Naive thymus-derived CD4-positive, alpha-beta T cell (primary cell): Measurements from ENCODE around the gene SERPINB13. TPM values are rescaled to one million over a fixed set of nuclear protein-coding genes. Genes with fewer than 3 reads are reported as not detected.
A peak's percentile ranks its signal among the peaks of the same experiment; 100 is the strongest.

Experiments
- ATAC-seq: fragments of 150-1000 bp; cut with Tn5 transposase; 2 replicates; pipeline ENCODE4 v1.10.0; 2021; ENCODE audit warnings: mild to moderate bottlenecking, moderate library complexity
- CTCF ChIA-PET: fragments of 350-600 bp; sonication (Branson Sonifier 250); formaldehyde crosslinking; loops from one replicate; lab custom pipeline; 2021; ENCODE audit warnings: antibody characterized with exemption; lab: Charles Lee
- POLR2A ChIA-PET: fragments of 350-600 bp; sonication (Branson Sonifier 250); formaldehyde crosslinking; loops from one replicate; lab custom pipeline; 2021; ENCODE audit warnings: antibody characterized with exemption, inconsistent platforms; lab: Charles Lee
- DNase-seq, 9 donors: peaks; one replicate each; pipeline versions ENCODE4 v3.0.0 to v3.0.0-alpha.2; 2020 to 2022; ENCODE audit warnings: mixed read lengths in 1 of 9
- H3K27ac ChIP-seq: one replicate; pipeline ENCODE4 v1.7.0; 2013; ENCODE audit warnings: mild to moderate bottlenecking, low read depth, low read length, moderate library complexity
- H3K27me3 ChIP-seq, 2 donors: one replicate each; pipeline ENCODE4 v1.7.0; 2013; ENCODE audit warnings: low read length in 2 of 2, mild to moderate bottlenecking in 2 of 2, moderate library complexity in 2 of 2; ENCODE audit not compliant: control insufficient read depth in 2 of 2, insufficient read depth in 2 of 2
- H3K36me3 ChIP-seq, 3 experiments: 1 replicate in 2 of 3; 2 replicates in 1 of 3; pipeline ENCODE4 v1.7.0; 2013; ENCODE audit warnings: low read length in 3 of 3, mild to moderate bottlenecking in 3 of 3, moderate library complexity in 1 of 3; ENCODE audit not compliant: insufficient read depth in 3 of 3, control insufficient read depth in 2 of 3
- H3K4me1 ChIP-seq, 2 donors: one replicate each; pipeline ENCODE4 v1.7.0; 2013; ENCODE audit warnings: low read length in 2 of 2, mild to moderate bottlenecking in 2 of 2, moderate library complexity in 1 of 2; ENCODE audit not compliant: control insufficient read depth in 2 of 2, insufficient read depth in 2 of 2
- H3K4me3 ChIP-seq: 2 replicates; pipeline ENCODE4 v1.7.0; 2013; ENCODE audit warnings: mild to moderate bottlenecking, low read length
- H3K9me3 ChIP-seq, 3 experiments: 1 replicate in 2 of 3; 2 replicates in 1 of 3; pipeline ENCODE4 v1.7.0; 2013; ENCODE audit warnings: low read length in 3 of 3; ENCODE audit not compliant: control insufficient read depth in 2 of 3
- H3K27ac Mint-ChIP-seq, 9 donors: one replicate each; pipeline ENCODE4 v1.8.0; 2020 to 2022; ENCODE audit warnings: mixed read lengths in 9 of 9, mild to moderate bottlenecking in 8 of 9, moderate library complexity in 5 of 9, inconsistent platforms in 2 of 9
- H3K27me3 Mint-ChIP-seq, 5 donors: one replicate each; pipeline ENCODE4 v1.8.0; 2021 to 2022; ENCODE audit warnings: mixed read lengths in 5 of 5, mild to moderate bottlenecking in 1 of 5
- H3K36me3 Mint-ChIP-seq, 5 donors: one replicate each; pipeline ENCODE4 v1.8.0; 2020 to 2022; ENCODE audit warnings: mixed read lengths in 5 of 5, mild to moderate bottlenecking in 3 of 5, inconsistent platforms in 1 of 5
- H3K4me1 Mint-ChIP-seq, 7 donors: one replicate each; pipeline ENCODE4 v1.8.0; 2020 to 2022; ENCODE audit warnings: mixed read lengths in 7 of 7, mild to moderate bottlenecking in 3 of 7, inconsistent platforms in 1 of 7
- H3K4me3 Mint-ChIP-seq, 10 donors: one replicate each; pipeline ENCODE4 v1.8.0; 2020 to 2022; ENCODE audit warnings: mild to moderate bottlenecking in 10 of 10, mixed read lengths in 10 of 10, moderate library complexity in 6 of 10, inconsistent platforms in 2 of 10
- H3K9me3 Mint-ChIP-seq, 11 donors: one replicate each; pipeline ENCODE4 v1.8.0; 2020 to 2022; ENCODE audit warnings: mixed read lengths in 11 of 11, mild to moderate bottlenecking in 4 of 11, inconsistent platforms in 1 of 11, moderate library complexity in 1 of 11
- intact Hi-C, 2 donors: fragments of 100-400 bp; cut with micrococcal nuclease; formaldehyde crosslinking; loops; one replicate each; pipeline ENCODE4 v1.15.1; 2023
- polyA plus RNA-seq, 2 donors: library from polyadenylated mRNA; unstranded; fragments of 300-500 nt; fragmentation: Illumina TruSeq; gene quantifications; one replicate each; pipeline ENCODE4 v1.2.3, GENCODE V29; 2021
- total RNA-seq, 6 experiments: library from RNA in 5 of 6; stranded (reverse) in 5 of 6; gene quantifications; 1 replicate in 5 of 6; 2 replicates in 1 of 6; pipeline ENCODE4 v1.2.3 and lab custom pipeline; 2021 to 2026

The SERPINB13 gene
- total and polyA plus RNA-seq, 7 experiments from 2014 or later = not detected

DNA sequence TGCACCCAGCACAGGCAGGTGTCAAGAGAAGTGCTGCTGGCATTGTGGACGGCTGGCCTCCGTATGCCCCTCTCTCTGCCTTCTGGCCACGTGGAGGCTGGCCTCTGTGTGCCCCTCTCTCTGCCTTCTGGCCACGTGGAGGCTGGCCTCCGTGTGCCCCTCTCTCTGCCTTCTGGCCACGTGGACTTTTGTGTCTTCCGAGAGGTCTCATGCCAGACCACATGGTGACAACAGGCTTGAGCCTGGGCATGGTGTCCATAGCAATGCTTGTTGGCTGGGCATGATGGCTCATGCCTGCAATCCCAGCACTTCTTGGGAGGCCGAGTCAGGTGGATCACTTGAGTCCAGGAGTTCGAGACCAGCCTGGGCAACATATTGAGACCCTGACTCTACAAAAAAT is 19.3 kb upstream of the SERPINB13 start:
- no peak overlapping the region for H3K27ac Mint-ChIP-seq
- Histone ChIP-seq H3K36me3 (no peaks in the 10 kb centered on the region), H3K9me3 (no peaks in the 10 kb centered on the region), H3K4me1 (no peaks in the 10 kb centered on the region), H3K27me3 (no peaks in the 10 kb centered on the region), H3K4me3 (no peak overlapping the region), H3K27ac (no peak overlapping the region)
- H3K9me3 Mint-ChIP-seq = no peaks in the 10 kb centered on the region
- intact Hi-C loops = no loop called here
- ChIA-PET POLR2A (no interaction called here), CTCF (no interaction called here)
- H3K27me3 Mint-ChIP-seq = peaks cover 24 to 32% (median 27%) of the 10 kb centered on the region in 5 donors
- no peaks in the 10 kb centered on the region for H3K4me1 Mint-ChIP-seq
- no peak overlapping the region for H3K4me3 Mint-ChIP-seq
- H3K36me3 Mint-ChIP-seq = no peaks in the 10 kb centered on the region
- ATAC-seq (no peak), DNase-seq (no peak)

GRCh38 chr18:63570721-63571120 is 16.4 kb upstream of the SERPINB13 start:
- Histone ChIP-seq H3K4me3 (no peak overlapping the region), H3K27ac (no peak overlapping the region), H3K27me3 (no peaks in the 10 kb centered on the region), H3K4me1 (no peaks in the 10 kb centered on the region), H3K36me3 (no peaks in the 10 kb centered on the region), H3K9me3 (no peaks in the 10 kb centered on the region)
- H3K4me3 Mint-ChIP-seq = no peak overlapping the region
- no peaks in the 10 kb centered on the region for H3K9me3 Mint-ChIP-seq
- ChIA-PET CTCF (no interaction called here), POLR2A (no interaction called here)
- ATAC-seq (no peak), DNase-seq (no peak)
- H3K27ac Mint-ChIP-seq = no peak overlapping the region
- intact Hi-C loops = no loop called here
- H3K27me3 Mint-ChIP-seq = peaks cover 28 to 37% (median 30%) of the 10 kb centered on the region in 5 donors
- no peaks in the 10 kb centered on the region for H3K4me1 Mint-ChIP-seq
- H3K36me3 Mint-ChIP-seq = no peaks in the 10 kb centered on the region

GRCh38 chr18:63575681-63576080 is 11.5 kb upstream of the SERPINB13 start:
- intact Hi-C loops = no loop called here

DNA sequence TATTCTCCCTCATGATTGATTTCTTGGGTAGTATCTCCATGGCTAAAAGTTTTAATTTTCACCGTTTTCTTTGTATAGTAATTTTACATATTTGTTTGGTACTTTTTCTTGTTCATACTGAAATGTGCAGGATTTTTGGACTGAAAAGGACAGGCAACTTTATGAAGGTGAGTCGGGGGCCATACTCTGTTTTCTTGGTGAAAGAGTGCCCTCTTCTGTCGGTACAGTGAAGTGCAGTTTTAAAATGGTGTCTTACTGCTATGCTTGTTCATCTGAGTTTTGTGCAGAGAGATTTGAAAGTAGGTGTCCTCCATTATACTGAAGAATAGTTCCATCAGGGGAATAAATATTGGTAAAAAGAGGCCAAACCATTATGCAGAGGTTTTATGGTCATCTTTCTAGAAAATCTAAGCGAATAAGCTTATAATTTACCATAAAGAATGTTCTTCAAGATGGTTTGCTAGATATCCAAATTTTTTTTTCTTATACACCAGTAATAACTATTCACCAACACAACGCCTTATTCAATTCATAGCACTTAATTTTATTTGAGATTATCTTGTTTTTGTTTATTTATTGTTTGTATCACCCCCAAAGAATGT is 8.7 kb upstream of the SERPINB13 start:
- intact Hi-C loops = loop anchor here in 1 of 2 donors (1.0 kb wide), 1 partner anchor 60 kb away; no protein-coding TSS in a partner anchor
- ChIA-PET CTCF (no interaction called here), POLR2A (no interaction called here)
- Mint-ChIP-seq H3K4me3 (no peak overlapping the region), H3K36me3 (no peaks in the 10 kb centered on the region), H3K27me3 (peaks cover 7 to 33% (median 13%) of the 10 kb centered on the region in 5 donors), H3K27ac (no peak overlapping the region), H3K4me1 (peaks cover 0 to 2% (median 0%) of the 10 kb centered on the region in 7 donors), H3K9me3 (peaks cover 0 to 1% (median 0%) of the 10 kb centered on the region in 11 donors)
- no peak for ATAC-seq
- Histone ChIP-seq H3K4me3 (no peak overlapping the region), H3K27me3 (no peaks in the 10 kb centered on the region), H3K9me3 (no peaks in the 10 kb centered on the region), H3K27ac (no peak overlapping the region), H3K36me3 (no peaks in the 10 kb centered on the region), H3K4me1 (no peaks in the 10 kb centered on the region)
- no peak for DNase-seq

More at GRCh38 chr18:63575681-63576080, 11.5 kb upstream of the SERPINB13 start:
- ATAC-seq = no peak
- no peak overlapping the region for H3K27ac Mint-ChIP-seq
- Histone ChIP-seq H3K4me3 (no peak overlapping the region), H3K36me3 (no peaks in the 10 kb centered on the region), H3K27me3 (no peaks in the 10 kb centered on the region), H3K4me1 (no peaks in the 10 kb centered on the region), H3K27ac (no peak overlapping the region), H3K9me3 (no peaks in the 10 kb centered on the region)
- DNase-seq = no peak
- no peaks in the 10 kb centered on the region for H3K36me3 Mint-ChIP-seq
- H3K4me3 Mint-ChIP-seq = no peak overlapping the region
- H3K27me3 Mint-ChIP-seq = peaks cover 9 to 44% (median 16%) of the 10 kb centered on the region in 5 donors
- H3K9me3 Mint-ChIP-seq = peaks cover 0 to under 1% (median 0%) of the 10 kb centered on the region in 11 donors
- ChIA-PET POLR2A (no interaction called here), CTCF (no interaction called here)
- H3K4me1 Mint-ChIP-seq = peaks cover 0 to 2% (median 0%) of the 10 kb centered on the region in 7 donors

- no peak overlapping the region for H3K4me3 ChIP-seq
- no peak overlapping the region for H3K27ac ChIP-seq
- no peaks in the 10 kb centered on the region for H3K4me1 ChIP-seq
- Mint-ChIP-seq H3K27me3 (peaks cover 12 to 31% (median 16%) of the 10 kb centered on the region in 5 donors), H3K4me3 (no peak overlapping the region), H3K4me1 (peaks cover 0 to 2% (median 0%) of the 10 kb centered on the region in 7 donors), H3K36me3 (no peaks in the 10 kb centered on the region), H3K27ac (no peak overlapping the region), H3K9me3 (peaks cover 0 to 1% (median 0%) of the 10 kb centered on the region in 11 donors)
- POLR2A ChIA-PET = no interaction called here
- no peak for DNase-seq
- CTCF ChIA-PET = no interaction called here
- ATAC-seq = peak; percentile 57
- no peaks in the 10 kb centered on the region for H3K36me3 ChIP-seq
- H3K27me3 ChIP-seq = no peaks in the 10 kb centered on the region
- H3K9me3 ChIP-seq = no peaks in the 10 kb centered on the region
- intact Hi-C loops = no loop called here
These were observed 7.5 kb upstream of the SERPINB13 start for GRCh38 chr18:63579616-63580015.

DNA sequence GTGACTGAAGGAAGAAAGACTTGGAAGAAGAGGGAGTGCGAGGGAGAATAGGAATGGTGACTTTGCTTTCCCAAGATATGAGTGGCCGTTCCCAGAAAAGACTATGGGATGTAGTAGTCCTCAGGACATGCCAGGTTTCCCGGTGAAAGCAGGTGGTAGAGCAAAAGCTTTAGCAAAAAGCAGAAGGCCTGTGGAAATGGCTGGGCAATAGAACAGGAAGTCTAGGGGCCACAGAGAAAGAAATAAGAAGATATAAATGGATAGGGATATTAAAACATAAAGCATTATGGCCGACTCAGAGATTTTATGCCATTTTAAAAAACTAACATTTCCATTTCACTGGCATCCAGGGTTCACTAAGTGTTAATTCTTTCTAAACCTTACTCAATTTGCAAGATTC is 1.2 kb upstream of the SERPINB13 start:
- Histone ChIP-seq H3K36me3 (no peaks in the 10 kb centered on the region), H3K27ac (no peak overlapping the region), H3K4me1 (no peaks in the 10 kb centered on the region), H3K9me3 (no peaks in the 10 kb centered on the region), H3K4me3 (no peak overlapping the region), H3K27me3 (no peaks in the 10 kb centered on the region)
- H3K4me3 Mint-ChIP-seq = no peak overlapping the region
- H3K9me3 Mint-ChIP-seq = peaks cover 0 to 2% (median 0%) of the 10 kb centered on the region in 11 donors
- peaks cover 6 to 25% (median 18%) of the 10 kb centered on the region in 5 donors for H3K27me3 Mint-ChIP-seq
- ATAC-seq (no peak), DNase-seq (no peak)
- H3K36me3 Mint-ChIP-seq = no peaks in the 10 kb centered on the region
- no peak overlapping the region for H3K27ac Mint-ChIP-seq
- CTCF ChIA-PET = no interaction called here
- POLR2A ChIA-PET = interaction anchor here (1.0 kb wide), 1 partner anchor 10 kb away, joined by 3 read pairs; no protein-coding TSS in a partner anchor
- intact Hi-C loops = no loop called here
- peaks cover 0 to 4% (median 0%) of the 10 kb centered on the region in 7 donors for H3K4me1 Mint-ChIP-seq

DNA sequence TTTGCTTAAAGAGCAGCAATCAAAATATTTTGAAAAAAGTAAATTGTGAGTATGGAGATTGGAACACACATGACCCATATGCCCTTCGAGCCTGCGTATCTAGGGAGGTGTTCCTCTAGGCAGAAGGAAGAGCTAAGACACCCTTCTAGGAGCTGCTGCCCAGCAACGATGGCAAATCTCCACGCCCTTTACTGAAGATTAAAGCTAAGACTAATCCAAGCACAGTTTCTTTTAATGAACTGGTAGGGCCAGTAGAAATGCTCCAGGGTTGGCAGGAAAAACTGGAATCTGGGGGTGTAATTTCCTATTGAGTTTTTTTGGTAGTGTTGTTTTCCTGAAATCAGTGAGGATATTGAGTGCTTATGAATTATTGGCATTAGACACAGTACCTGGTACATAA is 712 bp upstream of the SERPINB13 start:
- no peak overlapping the region for H3K4me3 ChIP-seq
- H3K27me3 ChIP-seq = no peaks in the 10 kb centered on the region
- ChIA-PET CTCF (no interaction called here), POLR2A (interaction anchor here (1.0 kb wide), 1 partner anchor 9 kb away, joined by 3 read pairs; no protein-coding TSS in a partner anchor)
- peaks cover 2 to 25% (median 14%) of the 10 kb centered on the region in 5 donors for H3K27me3 Mint-ChIP-seq
- intact Hi-C loops = no loop called here
- no peak overlapping the region for H3K4me3 Mint-ChIP-seq
- H3K36me3 ChIP-seq = no peaks in the 10 kb centered on the region
- peaks cover 0 to 4% (median 0%) of the 10 kb centered on the region in 7 donors for H3K4me1 Mint-ChIP-seq
- H3K27ac ChIP-seq = no peak overlapping the region
- H3K27ac Mint-ChIP-seq = no peak overlapping the region
- no peak for ATAC-seq
- H3K9me3 ChIP-seq = no peaks in the 10 kb centered on the region
- no peaks in the 10 kb centered on the region for H3K4me1 ChIP-seq
- no peak for DNase-seq
- H3K36me3 Mint-ChIP-seq = no peaks in the 10 kb centered on the region
- peaks cover 0 to 2% (median 0%) of the 10 kb centered on the region in 11 donors for H3K9me3 Mint-ChIP-seq
